ENCODE data around the gene EHD1.

The EHD1 gene

DNA sequence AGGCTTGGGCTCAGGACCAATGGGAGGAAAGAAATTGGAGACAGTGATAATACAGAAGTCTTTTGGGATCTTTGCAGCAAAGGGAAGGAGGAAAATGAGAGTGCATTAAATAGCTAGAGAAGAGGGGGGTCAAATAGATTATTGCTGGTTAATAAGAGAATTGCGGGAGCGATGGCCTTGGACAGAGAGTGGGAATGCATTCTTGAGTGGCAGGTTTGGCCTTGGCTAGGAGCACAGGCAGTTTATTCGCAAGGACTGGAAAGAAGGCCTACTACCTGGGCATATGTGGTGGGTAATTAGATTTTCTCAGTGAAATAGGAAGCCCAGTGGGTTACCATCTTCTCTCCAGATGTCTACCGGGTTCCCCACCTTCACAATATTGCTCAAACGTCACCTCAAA is 64.6 kb downstream of the EHD1 start:
- peaks cover 5% of the 10 kb centered on the region; the same call in 1 of the 2 replicates for H3K4me1 ChIP-seq (ENCODE audit: control insufficient read depth, insufficient read depth, low read length)
- no peaks in the 10 kb centered on the region for H3K27me3 ChIP-seq (ENCODE audit: control insufficient read depth, insufficient read depth, low read length)
- no peaks in the 10 kb centered on the region for H3K36me3 ChIP-seq (ENCODE audit: control insufficient read depth, insufficient read depth, low read length)
- no peak overlapping the region for H3K9ac ChIP-seq (ENCODE audit: low read depth, low read length)
- no peaks in the 10 kb centered on the region for H3K9me3 ChIP-seq (ENCODE audit: control insufficient read depth, insufficient read depth, low read length)
- no peak overlapping the region for H3K27ac ChIP-seq (ENCODE audit: low read depth, low read length)
- no peak overlapping the region for H3K4me3 ChIP-seq (ENCODE audit: low read depth, low read length)

DNA sequence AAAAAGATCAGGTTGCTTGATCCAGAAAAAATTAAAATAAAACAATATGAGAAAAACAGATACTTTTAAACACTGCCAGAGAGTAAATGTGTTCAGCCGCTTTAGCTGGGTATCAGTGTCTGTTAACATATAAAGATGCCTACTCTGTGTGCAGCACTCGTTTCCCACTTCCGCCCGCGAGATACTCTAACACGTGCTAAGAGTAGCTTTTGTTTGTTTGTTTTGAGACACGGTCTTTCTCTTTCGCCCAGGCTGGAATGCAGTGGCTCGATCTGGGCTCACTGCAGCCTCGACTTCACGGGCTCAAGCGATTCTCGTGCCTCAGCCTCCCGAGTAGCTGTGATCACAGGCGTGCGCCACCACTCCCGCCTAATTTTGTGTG is 67.5 kb downstream of the EHD1 start:
- Histone ChIP-seq H3K4me1 (ENCODE audit: control insufficient read depth, insufficient read depth, low read length) (peaks cover 5% of the 10 kb centered on the region; the same call in 1 of the 2 replicates), H3K9ac (ENCODE audit: low read depth, low read length) (no peak overlapping the region), H3K4me3 (ENCODE audit: low read depth, low read length) (peak overlapping the region; percentile 49), H3K9me3 (ENCODE audit: control insufficient read depth, insufficient read depth, low read length) (no peaks in the 10 kb centered on the region), H3K27ac (ENCODE audit: low read depth, low read length) (no peak overlapping the region), H3K27me3 (ENCODE audit: control insufficient read depth, insufficient read depth, low read length) (no peaks in the 10 kb centered on the region), H3K36me3 (ENCODE audit: control insufficient read depth, insufficient read depth, low read length) (peaks cover 25% of the 10 kb centered on the region)

DNA sequence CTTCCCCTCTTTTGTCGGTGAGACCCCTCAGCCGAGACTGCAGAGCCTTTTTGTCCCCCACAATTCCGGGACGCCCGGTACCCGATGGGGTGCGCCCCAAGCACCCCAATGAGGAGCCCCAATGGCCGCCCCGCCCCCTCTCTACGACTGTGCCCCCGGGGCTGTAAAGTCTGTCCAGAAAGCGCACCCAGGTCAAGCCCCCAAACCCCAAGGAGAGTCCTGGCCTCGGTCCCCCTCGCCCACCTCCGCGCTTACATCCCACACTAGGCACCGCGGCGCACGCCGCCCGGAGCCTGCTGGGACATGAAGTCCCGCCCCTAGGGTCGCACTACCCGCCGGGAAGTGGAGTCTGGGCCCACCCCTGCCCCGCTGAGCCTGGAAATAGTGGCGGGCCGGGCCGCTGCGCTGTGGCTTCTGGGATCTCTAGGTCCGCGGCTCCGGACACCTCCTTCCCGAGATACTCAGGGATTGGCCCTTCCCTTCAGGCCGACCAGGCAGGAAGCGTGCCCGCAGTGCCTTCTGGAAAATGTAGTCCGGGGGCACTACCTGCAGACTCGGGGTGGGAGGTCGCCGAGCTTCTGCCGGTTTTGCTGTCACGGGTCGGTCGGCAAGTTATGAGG is 68.0 kb downstream of the EHD1 start, which contains the start of gene MEN1:
Gene MEN1 (minus strand): TSS at position 281 of the 620 bp plus-strand sequence. CDS start 442 bp downstream, outside the sequence.
- peaks cover 30% of the 10 kb centered on the region for H3K36me3 ChIP-seq (ENCODE audit: control insufficient read depth, insufficient read depth, low read length)
- H3K9me3 ChIP-seq (ENCODE audit: control insufficient read depth, insufficient read depth, low read length) = no peaks in the 10 kb centered on the region
- H3K27me3 ChIP-seq (ENCODE audit: control insufficient read depth, insufficient read depth, low read length) = no peaks in the 10 kb centered on the region
- H3K4me1 ChIP-seq (ENCODE audit: control insufficient read depth, insufficient read depth, low read length) = peaks cover 5% of the 10 kb centered on the region; the same call in 1 of the 2 replicates
- peak within 1 kb of the TSS; percentile 77 for H3K4me3 ChIP-seq (ENCODE audit: low read depth, low read length)
- no peak within 1 kb of the TSS for H3K9ac ChIP-seq (ENCODE audit: low read depth, low read length)
- H3K27ac ChIP-seq (ENCODE audit: low read depth, low read length) = no peak within 1 kb of the TSS

DNA sequence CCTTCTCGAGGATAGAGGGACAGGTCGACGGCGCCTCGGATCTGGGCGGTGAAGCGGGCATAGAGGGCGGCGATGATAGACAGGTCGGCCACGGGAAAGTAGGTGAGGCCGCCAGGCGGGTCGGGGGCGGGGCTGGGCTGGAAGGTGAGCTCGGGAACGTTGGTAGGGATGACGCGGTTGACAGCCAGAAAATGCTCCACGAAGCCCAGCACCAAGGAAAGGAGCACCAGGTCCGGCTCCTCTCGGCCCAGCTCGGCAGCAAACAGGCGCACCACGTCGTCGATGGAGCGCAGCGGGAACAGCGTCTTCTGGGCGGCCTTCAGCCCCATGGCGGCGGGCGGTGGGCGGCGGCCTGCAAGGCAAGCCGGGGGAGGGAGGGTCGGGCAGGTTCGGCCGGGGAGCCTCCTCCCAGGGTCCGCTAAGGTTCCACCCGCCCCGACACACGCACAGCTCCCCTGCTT is 68.6 kb downstream of the EHD1 start:
- H3K9me3 ChIP-seq (ENCODE audit: control insufficient read depth, insufficient read depth, low read length) = no peaks in the 10 kb centered on the region
- H3K27me3 ChIP-seq (ENCODE audit: control insufficient read depth, insufficient read depth, low read length) = no peaks in the 10 kb centered on the region
- H3K27ac ChIP-seq (ENCODE audit: low read depth, low read length) = no peak overlapping the region
- no peak overlapping the region for H3K9ac ChIP-seq (ENCODE audit: low read depth, low read length)
- H3K4me3 ChIP-seq (ENCODE audit: low read depth, low read length) = peak overlapping the region; percentile 77
- peaks cover 5% of the 10 kb centered on the region; the same call in 1 of the 2 replicates for H3K4me1 ChIP-seq (ENCODE audit: control insufficient read depth, insufficient read depth, low read length)
- H3K36me3 ChIP-seq (ENCODE audit: control insufficient read depth, insufficient read depth, low read length) = peaks cover 36% of the 10 kb centered on the region

DNA sequence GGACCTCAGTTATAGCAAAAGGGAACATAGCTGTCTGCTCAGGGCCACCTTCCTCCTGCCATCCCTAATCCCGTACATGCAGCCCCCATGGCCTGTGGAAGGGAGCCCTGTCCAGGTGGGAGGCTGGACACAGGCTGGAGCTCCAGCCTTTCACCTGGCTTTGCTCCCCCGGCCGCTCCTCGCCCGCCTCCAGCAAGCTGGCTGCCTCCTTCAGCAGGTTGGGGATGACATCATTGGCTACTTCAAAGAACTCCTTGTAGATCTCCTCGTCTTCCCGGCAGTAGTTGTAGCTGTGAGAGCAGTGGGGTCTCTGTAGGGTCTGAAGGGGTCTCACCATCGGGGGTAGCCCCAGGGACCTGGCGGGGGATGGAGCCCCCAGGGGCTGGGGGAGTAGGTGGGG is 72.9 kb downstream of the EHD1 start:
- Histone ChIP-seq H3K9me3 (ENCODE audit: control insufficient read depth, insufficient read depth, low read length) (no peaks in the 10 kb centered on the region), H3K9ac (ENCODE audit: low read depth, low read length) (no peak overlapping the region), H3K27ac (ENCODE audit: low read depth, low read length) (no peak overlapping the region), H3K4me1 (ENCODE audit: control insufficient read depth, insufficient read depth, low read length) (peaks cover 13% of the 10 kb centered on the region), H3K4me3 (ENCODE audit: low read depth, low read length) (no peak overlapping the region), H3K36me3 (ENCODE audit: control insufficient read depth, insufficient read depth, low read length) (peaks cover 43% of the 10 kb centered on the region), H3K27me3 (ENCODE audit: control insufficient read depth, insufficient read depth, low read length) (no peaks in the 10 kb centered on the region)

DNA sequence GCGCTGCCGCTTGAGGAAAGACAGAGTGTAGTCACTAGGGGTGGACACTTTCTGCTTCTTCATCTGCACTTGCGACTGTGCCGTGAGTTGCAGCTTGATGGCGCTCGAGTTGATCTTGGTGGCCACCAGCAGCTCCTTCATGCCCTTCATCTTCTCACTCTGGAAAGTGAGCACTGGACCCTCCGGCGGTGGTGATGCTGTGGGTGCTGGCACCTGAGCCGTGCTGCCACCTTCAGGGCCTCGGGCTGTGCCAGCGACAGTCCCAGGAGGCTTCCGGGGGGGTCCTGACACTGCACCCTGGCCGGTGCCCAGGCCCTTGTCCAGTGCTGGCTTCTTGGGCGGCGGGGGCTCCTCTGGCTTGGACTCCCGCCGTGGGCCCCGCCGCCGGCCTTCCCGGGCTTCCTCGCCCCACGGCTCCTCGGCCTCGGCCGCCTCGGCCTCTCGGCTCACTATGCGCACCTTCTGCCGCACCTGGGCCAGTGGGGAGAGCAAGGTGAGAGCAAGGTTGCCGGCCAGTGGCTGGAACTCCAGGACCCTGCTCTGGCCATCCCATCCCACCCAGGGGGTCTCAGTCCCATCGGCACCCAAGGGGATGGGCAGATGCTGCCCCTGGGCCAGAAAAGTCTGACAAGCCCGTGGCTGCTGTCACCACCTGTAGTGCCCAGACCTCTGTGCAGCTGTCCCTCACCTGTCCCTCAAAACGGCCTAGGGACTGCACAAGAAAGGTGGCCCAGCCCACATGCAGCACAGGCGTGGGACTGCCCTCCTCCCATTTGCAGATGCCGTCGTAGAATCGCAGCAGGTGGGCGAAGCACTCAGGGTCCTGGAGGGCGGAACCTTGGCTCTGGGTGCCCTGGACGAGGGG is 73.8 kb downstream of the EHD1 start:
- Histone ChIP-seq H3K27me3 (ENCODE audit: control insufficient read depth, insufficient read depth, low read length) (no peaks in the 10 kb centered on the region), H3K4me3 (ENCODE audit: low read depth, low read length) (peak overlapping the region; percentile 79), H3K9me3 (ENCODE audit: control insufficient read depth, insufficient read depth, low read length) (no peaks in the 10 kb centered on the region), H3K27ac (ENCODE audit: low read depth, low read length) (peak overlapping the region; percentile 88), H3K36me3 (ENCODE audit: control insufficient read depth, insufficient read depth, low read length) (peaks cover 47% of the 10 kb centered on the region), H3K9ac (ENCODE audit: low read depth, low read length) (no peak overlapping the region), H3K4me1 (ENCODE audit: control insufficient read depth, insufficient read depth, low read length) (peaks cover 13% of the 10 kb centered on the region)

DNA sequence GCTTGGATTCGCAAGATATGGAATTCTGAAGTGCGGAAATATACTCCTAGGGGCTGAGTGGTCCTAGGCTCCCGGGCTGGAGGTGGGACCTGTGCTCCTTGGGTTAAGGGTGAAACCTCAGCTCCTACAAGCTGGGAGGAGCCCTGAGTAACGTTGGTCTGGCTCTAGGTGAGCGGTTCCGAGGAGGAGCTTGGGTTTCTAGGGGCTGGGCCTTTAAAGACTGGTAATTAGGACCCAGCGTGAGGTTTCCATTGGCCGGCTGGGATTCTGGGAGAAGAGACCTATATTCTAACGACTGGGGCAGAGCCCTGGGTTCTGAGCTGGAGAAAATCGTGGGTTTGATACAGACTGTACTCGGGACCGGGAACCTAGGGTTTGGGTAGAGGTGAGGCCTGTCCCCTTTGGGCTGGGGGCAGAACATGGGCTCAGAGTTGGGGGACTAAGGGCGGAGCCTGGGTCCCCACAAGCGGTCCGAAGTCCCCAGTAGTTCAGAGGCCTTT is 74.5 kb downstream of the EHD1 start:
- H3K4me3 ChIP-seq (ENCODE audit: low read depth, low read length) = peak overlapping the region; percentile 79
- peak overlapping the region; percentile 88 for H3K27ac ChIP-seq (ENCODE audit: low read depth, low read length)
- peaks cover 49% of the 10 kb centered on the region for H3K36me3 ChIP-seq (ENCODE audit: control insufficient read depth, insufficient read depth, low read length)
- peaks cover 8% of the 10 kb centered on the region for H3K4me1 ChIP-seq (ENCODE audit: control insufficient read depth, insufficient read depth, low read length)
- H3K9me3 ChIP-seq (ENCODE audit: control insufficient read depth, insufficient read depth, low read length) = no peaks in the 10 kb centered on the region
- no peak overlapping the region for H3K9ac ChIP-seq (ENCODE audit: low read depth, low read length)
- H3K27me3 ChIP-seq (ENCODE audit: control insufficient read depth, insufficient read depth, low read length) = no peaks in the 10 kb centered on the region

DNA sequence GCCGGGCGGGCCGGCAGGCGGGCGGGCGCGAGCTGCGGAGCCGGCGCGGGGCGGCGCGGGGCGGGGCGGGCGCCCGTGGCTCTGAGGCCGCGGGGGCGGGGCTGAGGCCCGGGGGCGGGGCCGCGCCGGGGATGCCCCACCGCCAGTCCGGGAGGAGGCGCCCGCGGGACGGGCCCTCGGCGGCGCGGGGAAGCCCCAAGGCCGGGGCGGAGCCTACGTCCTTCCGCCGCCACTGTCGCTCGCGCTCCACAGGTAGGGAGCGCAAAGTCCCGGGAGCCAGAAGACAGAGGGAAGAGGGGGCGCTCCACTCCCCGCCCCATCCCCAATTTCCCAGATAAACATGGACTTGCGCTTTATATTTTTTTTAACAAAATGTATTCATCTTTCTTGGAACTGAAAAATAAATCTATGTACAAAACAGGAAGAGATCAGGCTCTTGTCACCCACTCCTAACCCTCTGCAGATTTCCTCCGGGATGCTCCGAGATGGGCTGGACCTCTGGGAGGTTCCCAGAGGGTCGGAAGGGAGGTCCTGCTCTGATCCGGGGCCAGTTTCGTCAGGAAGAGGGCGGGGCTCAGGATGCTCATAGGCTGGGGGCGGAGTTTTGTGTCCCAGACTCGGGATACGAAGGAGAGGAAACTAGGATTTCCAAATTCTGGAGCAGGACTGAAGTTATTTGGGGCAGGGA is 75.1 kb downstream of the EHD1 start, which contains the start of gene MAP4K2:
Gene MAP4K2 (minus strand): TSS at position 57 of the 688 bp plus-strand sequence. CDS start 65 bp downstream, outside the sequence.
- H3K9ac ChIP-seq (ENCODE audit: low read depth, low read length) = peak within 1 kb of the TSS; percentile 46
- H3K27ac ChIP-seq (ENCODE audit: low read depth, low read length) = peak within 1 kb of the TSS; percentile 88
- H3K4me3 ChIP-seq (ENCODE audit: low read depth, low read length) = peak within 1 kb of the TSS; percentile 79
- H3K27me3 ChIP-seq (ENCODE audit: control insufficient read depth, insufficient read depth, low read length) = no peaks in the 10 kb centered on the region
- peaks cover 47% of the 10 kb centered on the region for H3K36me3 ChIP-seq (ENCODE audit: control insufficient read depth, insufficient read depth, low read length)
- peaks cover 8% of the 10 kb centered on the region for H3K4me1 ChIP-seq (ENCODE audit: control insufficient read depth, insufficient read depth, low read length)
- no peaks in the 10 kb centered on the region for H3K9me3 ChIP-seq (ENCODE audit: control insufficient read depth, insufficient read depth, low read length)

DNA sequence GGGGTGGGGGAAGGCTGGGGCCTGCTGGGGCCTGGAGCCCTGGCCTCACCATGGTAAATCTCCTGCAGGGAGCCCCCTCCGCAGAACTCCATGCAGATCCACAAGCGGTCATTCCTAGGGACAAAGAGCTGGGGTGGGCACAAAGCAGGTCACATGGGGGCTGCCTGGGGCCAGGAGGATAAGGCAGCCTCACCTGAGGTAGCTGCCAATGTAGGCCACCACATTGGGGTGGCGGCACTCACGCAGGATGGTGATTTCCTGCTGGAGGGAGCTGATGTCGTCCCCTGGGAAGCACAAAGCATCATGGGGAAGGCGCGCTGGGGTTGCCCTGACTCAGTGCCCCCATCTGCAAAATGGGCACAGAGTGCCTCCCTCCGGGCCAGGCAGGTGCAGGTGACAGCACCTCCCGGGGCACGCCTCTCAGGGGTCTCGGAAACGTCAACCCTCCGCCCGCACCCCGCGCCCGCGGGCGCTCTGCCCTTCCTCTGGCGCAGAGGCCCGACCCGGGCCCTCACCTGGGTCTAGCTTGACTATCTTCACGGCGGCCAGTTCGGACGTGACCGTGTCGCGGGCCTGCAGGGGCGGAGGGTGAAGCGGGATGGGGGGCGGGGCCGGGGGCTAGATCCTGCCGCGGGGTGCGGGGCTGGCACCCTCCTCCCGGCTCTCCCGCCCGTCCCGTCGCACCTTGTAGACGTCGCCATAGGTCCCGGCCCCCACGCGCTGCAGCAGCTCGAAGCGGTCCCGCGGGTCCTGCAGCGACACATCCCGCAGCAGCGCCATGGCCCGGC is 75.9 kb downstream of the EHD1 start:
- Histone ChIP-seq H3K4me3 (ENCODE audit: low read depth, low read length) (peak overlapping the region; percentile 66), H3K27ac (ENCODE audit: low read depth, low read length) (no peak overlapping the region), H3K36me3 (ENCODE audit: control insufficient read depth, insufficient read depth, low read length) (peaks cover 40% of the 10 kb centered on the region), H3K27me3 (ENCODE audit: control insufficient read depth, insufficient read depth, low read length) (no peaks in the 10 kb centered on the region), H3K4me1 (ENCODE audit: control insufficient read depth, insufficient read depth, low read length) (peaks cover 8% of the 10 kb centered on the region), H3K9ac (ENCODE audit: low read depth, low read length) (no peak overlapping the region), H3K9me3 (ENCODE audit: control insufficient read depth, insufficient read depth, low read length) (no peaks in the 10 kb centered on the region)
